HEK293 (cell line): ENCODE measurements around the gene PDE11A.
"Not testable (repeated sequence)": the region's sequence is repeated elsewhere in the genome, so short reads cannot be mapped to it uniquely, and the experiment has no call there.

ENCODE experiments used
- CTCF ChIA-PET: fragments of 350-600 bp; formaldehyde crosslinking; extraction: SDS; loops from one replicate; lab custom pipeline; 2021; ENCODE audit warnings: antibody characterized with exemption; lab: Yijun Ruan, JAX
- POLR2A ChIA-PET: fragments of 300-600 bp; formaldehyde crosslinking; extraction: SDS; loops from one replicate; lab custom pipeline; 2020; ENCODE audit warnings: antibody characterized with exemption, inconsistent platforms; lab: Yijun Ruan, JAX
- H3K27ac ChIP-seq: fragments of 200-500 bp; sonication (Bioruptor generic); 2 replicates; pipeline ENCODE4 v1.5.1; 2014; ENCODE audit warnings: low read depth, low read length, control low read depth, inconsistent platforms; ENCODE audit errors: extremely low read depth
- H3K36me3 ChIP-seq, 2 experiments: fragments of 200-500 bp in 1 of 2; sonication (Bioruptor generic) in 1 of 2; 1 replicate in 1 of 2; 2 replicates in 1 of 2; pipeline ENCODE4 v1.5.1; 2014 to 2017; ENCODE audit warnings: inconsistent platforms in 2 of 2, low read length in 2 of 2; ENCODE audit not compliant: control insufficient read depth in 2 of 2, insufficient read depth in 1 of 2
- H3K4me1 ChIP-seq: fragments of 200-500 bp; sonication (Bioruptor generic); 2 replicates; pipeline ENCODE4 v1.5.1; 2014; ENCODE audit warnings: mild to moderate bottlenecking, low read length, inconsistent platforms; ENCODE audit not compliant: control insufficient read depth, insufficient read depth
- H3K4me3 ChIP-seq: 2 replicates; pipeline ENCODE4 v1.5.1; 2011; ENCODE audit warnings: low read depth, mild to moderate bottlenecking, control low read depth, low read length, moderate library complexity
- H3K9me3 ChIP-seq: fragments of 200-500 bp; sonication (Bioruptor generic); 2 replicates; pipeline ENCODE4 v1.5.1; 2014; ENCODE audit warnings: low read depth, low read length, inconsistent platforms; ENCODE audit not compliant: control insufficient read depth, insufficient read depth
- GFI1B ChIP-seq: fragments of 450-650 bp; formaldehyde crosslinking; IDR thresholded peaks from 2 replicates; pipeline ENCODE4 v1.5.1; 2016; ENCODE audit warnings: missing biosample characterization, missing genetic modification characterization
- GLIS2 ChIP-seq: fragments of 450-650 bp; formaldehyde crosslinking; IDR thresholded peaks from 2 replicates; pipeline ENCODE4 v1.5.1; 2016; ENCODE audit warnings: missing biosample characterization, missing genetic modification characterization
- HOXC10 ChIP-seq: sonication (generic); formaldehyde crosslinking; IDR thresholded peaks from 2 replicates; pipeline ENCODE4 v1.8.1; 2023; ENCODE audit warnings: mild to moderate bottlenecking, missing genetic modification reagents
- KLF1 ChIP-seq: fragments of 450-650 bp; formaldehyde crosslinking; IDR thresholded peaks from 2 replicates; pipeline ENCODE4 v1.5.1; 2016; ENCODE audit warnings: missing biosample characterization, missing genetic modification characterization
- PATZ1 ChIP-seq: fragments of 450-650 bp; formaldehyde crosslinking; IDR thresholded peaks from 2 replicates; pipeline ENCODE4 v1.5.1; 2016; ENCODE audit warnings: missing biosample characterization, missing genetic modification characterization
- ZBTB8A ChIP-seq: fragments of 450-650 bp; formaldehyde crosslinking; IDR thresholded peaks from 2 replicates; pipeline ENCODE4 v1.5.1; 2016; ENCODE audit warnings: missing biosample characterization, missing genetic modification characterization
- ZNF138 ChIP-seq: fragments of 450-650 bp; formaldehyde crosslinking; IDR thresholded peaks from 2 replicates; pipeline ENCODE4 v1.5.1; 2016; ENCODE audit warnings: missing biosample characterization, missing genetic modification characterization, borderline replicate concordance
- ZNF16 ChIP-seq: fragments of 450-650 bp; formaldehyde crosslinking; IDR thresholded peaks from 2 replicates; pipeline ENCODE4 v1.5.1; 2016; ENCODE audit warnings: low read depth, missing biosample characterization, missing genetic modification characterization
- ZNF174 ChIP-seq: fragments of 450-650 bp; formaldehyde crosslinking; IDR thresholded peaks from 2 replicates; pipeline ENCODE4 v1.5.0; 2017; ENCODE audit warnings: missing biosample characterization, mild to moderate bottlenecking, missing genetic modification characterization
- ZNF18 ChIP-seq: fragments of 450-650 bp; formaldehyde crosslinking; IDR thresholded peaks from 2 replicates; pipeline ENCODE4 v1.5.1; 2016; ENCODE audit warnings: missing biosample characterization, missing genetic modification characterization
- ZNF184 ChIP-seq: fragments of 450-650 bp; IDR thresholded peaks from 2 replicates; pipeline ENCODE4 v1.5.1; 2018; ENCODE audit warnings: missing biosample characterization, mild to moderate bottlenecking, missing genetic modification characterization
- ZNF2 ChIP-seq: fragments of 450-650 bp; formaldehyde crosslinking; IDR thresholded peaks from 2 replicates; pipeline ENCODE4 v1.5.1; 2016; ENCODE audit warnings: missing biosample characterization, missing genetic modification characterization
- ZNF302 ChIP-seq: fragments of 450-650 bp; formaldehyde crosslinking; IDR thresholded peaks from 2 replicates; pipeline ENCODE4 v1.5.1; 2016; ENCODE audit warnings: missing biosample characterization, missing genetic modification characterization, low read depth
- ZNF350 ChIP-seq: fragments of 450-650 bp; formaldehyde crosslinking; IDR thresholded peaks from 2 replicates; pipeline ENCODE4 v1.5.0; 2017; ENCODE audit warnings: missing biosample characterization, mild to moderate bottlenecking, missing genetic modification characterization
- ZNF449 ChIP-seq: fragments of 450-650 bp; formaldehyde crosslinking; IDR thresholded peaks from 2 replicates; pipeline ENCODE4 v1.5.1; 2017; ENCODE audit warnings: missing biosample characterization, mild to moderate bottlenecking, missing genetic modification characterization, moderate library complexity
- ZNF473 ChIP-seq: fragments of 450-650 bp; formaldehyde crosslinking; IDR thresholded peaks from 2 replicates; pipeline ENCODE4 v1.5.1; 2017; ENCODE audit warnings: missing biosample characterization, missing genetic modification characterization
- ZNF701 ChIP-seq: fragments of 450-650 bp; formaldehyde crosslinking; IDR thresholded peaks from 2 replicates; pipeline ENCODE4 v1.5.1; 2016; ENCODE audit warnings: missing biosample characterization, missing genetic modification characterization
- ZNF76 ChIP-seq: fragments of 450-650 bp; formaldehyde crosslinking; IDR thresholded peaks from 2 replicates; pipeline ENCODE4; 2016; ENCODE audit warnings: low read depth, missing biosample characterization, missing genetic modification characterization, borderline replicate concordance
- ZNF792 ChIP-seq: fragments of 450-650 bp; formaldehyde crosslinking; IDR thresholded peaks from 2 replicates; pipeline ENCODE4 v1.5.1; 2016; ENCODE audit warnings: missing biosample characterization, missing genetic modification characterization
- ZNF830 ChIP-seq: fragments of 450-650 bp; IDR thresholded peaks from 2 replicates; pipeline ENCODE4 v1.5.0; 2018; ENCODE audit warnings: missing biosample characterization, missing genetic modification characterization, low read depth, mild to moderate bottlenecking, moderate library complexity
- ZSCAN16 ChIP-seq: fragments of 450-650 bp; formaldehyde crosslinking; IDR thresholded peaks from 2 replicates; pipeline ENCODE4 v1.5.1; 2016; ENCODE audit warnings: missing biosample characterization, missing genetic modification characterization

Gene PDE11A

GRCh38 chr2:178043266-178043665 is 29.3 kb downstream of the PDE11A start:
- TF ChIP-seq HOXC10 (CRISPR knock-in tag) (no peak), ZNF16 (tag by site-specific recombination) (no peak), ZNF174 (tag by site-specific recombination) (no peak), ZSCAN16 (tag by site-specific recombination) (no peak), KLF1 (no peak), ZNF18 (no peak), ZNF2 (tag by site-specific recombination) (no peak), ZNF830 (tag by site-specific recombination) (no peak), ZNF302 (tag by site-specific recombination) (no peak), ZNF792 (tag by site-specific recombination) (no peak)
- ChIA-PET POLR2A (no interaction called here), CTCF (no interaction called here)
- no peaks in the 10 kb centered on the region for H3K9me3 ChIP-seq
- H3K4me1 ChIP-seq = no peaks in the 10 kb centered on the region
- no peak overlapping the region for H3K27ac ChIP-seq
- no peak overlapping the region for H3K4me3 ChIP-seq
- H3K36me3 ChIP-seq = no peaks in the 10 kb centered on the region

GRCh38 chr2:178033583-178033982 is 39.0 kb downstream of the PDE11A start:
- H3K4me3 ChIP-seq, H3K4me1 ChIP-seq, H3K9me3 ChIP-seq, H3K27ac ChIP-seq, H3K36me3 ChIP-seq, POLR2A ChIA-PET: not testable (repeated sequence)
- CTCF ChIA-PET = interaction anchor here (1.1 kb wide), 1 partner anchor 50 kb away, joined by 3 read pairs; no protein-coding TSS in a partner anchor

- ChIA-PET CTCF (no interaction called here), POLR2A (no interaction called here)
- TF ChIP-seq ZNF184 (tag by site-specific recombination) (no peak), ZBTB8A (tag by site-specific recombination) (no peak), ZNF138 (tag by site-specific recombination) (no peak), ZNF701 (tag by site-specific recombination) (no peak), GFI1B (tag by site-specific recombination) (no peak), ZNF449 (tag by site-specific recombination) (no peak), ZNF76 (tag by site-specific recombination) (no peak), PATZ1 (no peak), GLIS2 (tag by site-specific recombination) (no peak), ZNF350 (no peak), ZNF473 (tag by site-specific recombination) (no peak)
- Histone ChIP-seq H3K4me1 (no peaks in the 10 kb centered on the region), H3K4me3 (no peak overlapping the region), H3K36me3 (no peaks in the 10 kb centered on the region), H3K9me3 (no peaks in the 10 kb centered on the region), H3K27ac (no peak overlapping the region)
These were observed 43.2 kb downstream of the PDE11A start for GRCh38 chr2:178029342-178029741.
